ENCODE results near the gene DARS1.

- no peak for TF ChIP-seq POLR2A (IDR thresholded peaks at IDR 0.05)
- TF ChIP-seq POLR2AphosphoS5 (IDR thresholded peaks at IDR 0.05) = no peak
- no peak for TF ChIP-seq CTCF (IDR thresholded peaks at IDR 0.05)
- no peak for TF ChIP-seq EP300 (IDR thresholded peaks at IDR 0.05)
Observed at GRCh38 chr2:135931776-135932443, 53.5 kb downstream of the DARS1 start.
